ENCODE data around the gene UTP14A.

DNA sequence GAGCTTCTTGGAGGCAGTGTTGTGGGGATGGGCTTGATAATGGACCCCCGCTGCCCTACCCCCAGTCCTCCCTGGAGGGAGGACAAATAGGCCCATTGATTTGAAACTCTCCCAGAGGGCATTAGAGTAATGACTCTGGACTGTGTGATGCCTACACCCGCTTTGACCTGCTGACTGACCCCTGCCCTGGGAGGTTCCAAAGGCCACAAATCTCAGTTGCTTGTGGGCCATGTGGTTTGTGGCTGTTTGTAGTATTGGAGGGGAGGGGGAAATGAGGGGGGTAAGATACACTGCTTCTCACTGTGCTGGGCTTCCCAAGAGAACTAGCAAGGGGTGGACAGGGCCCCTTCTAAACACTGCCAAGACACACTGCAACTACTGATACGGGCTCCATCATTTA, 48.8 kb downstream of the UTP14A start:
- TF ChIP-seq, protein P1, sequence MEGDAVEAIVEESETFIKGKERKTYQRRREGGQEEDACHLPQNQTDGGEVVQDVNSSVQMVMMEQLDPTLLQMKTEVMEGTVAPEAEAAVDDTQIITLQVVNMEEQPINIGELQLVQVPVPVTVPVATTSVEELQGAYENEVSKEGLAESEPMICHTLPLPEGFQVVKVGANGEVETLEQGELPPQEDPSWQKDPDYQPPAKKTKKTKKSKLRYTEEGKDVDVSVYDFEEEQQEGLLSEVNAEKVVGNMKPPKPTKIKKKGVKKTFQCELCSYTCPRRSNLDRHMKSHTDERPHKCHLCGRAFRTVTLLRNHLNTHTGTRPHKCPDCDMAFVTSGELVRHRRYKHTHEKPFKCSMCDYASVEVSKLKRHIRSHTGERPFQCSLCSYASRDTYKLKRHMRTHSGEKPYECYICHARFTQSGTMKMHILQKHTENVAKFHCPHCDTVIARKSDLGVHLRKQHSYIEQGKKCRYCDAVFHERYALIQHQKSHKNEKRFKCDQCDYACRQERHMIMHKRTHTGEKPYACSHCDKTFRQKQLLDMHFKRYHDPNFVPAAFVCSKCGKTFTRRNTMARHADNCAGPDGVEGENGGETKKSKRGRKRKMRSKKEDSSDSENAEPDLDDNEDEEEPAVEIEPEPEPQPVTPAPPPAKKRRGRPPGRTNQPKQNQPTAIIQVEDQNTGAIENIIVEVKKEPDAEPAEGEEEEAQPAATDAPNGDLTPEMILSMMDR (IDR thresholded peaks at IDR 0.05; ENCODE audit: low read depth, low read length, missing input control): no peak
- TF ChIP-seq, protein P2, sequence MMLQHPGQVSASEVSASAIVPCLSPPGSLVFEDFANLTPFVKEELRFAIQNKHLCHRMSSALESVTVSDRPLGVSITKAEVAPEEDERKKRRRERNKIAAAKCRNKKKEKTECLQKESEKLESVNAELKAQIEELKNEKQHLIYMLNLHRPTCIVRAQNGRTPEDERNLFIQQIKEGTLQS (IDR thresholded peaks at IDR 0.05): no peak
- no peak for TF ChIP-seq SP1 (IDR thresholded peaks at IDR 0.05)
- TF ChIP-seq, protein P3, sequence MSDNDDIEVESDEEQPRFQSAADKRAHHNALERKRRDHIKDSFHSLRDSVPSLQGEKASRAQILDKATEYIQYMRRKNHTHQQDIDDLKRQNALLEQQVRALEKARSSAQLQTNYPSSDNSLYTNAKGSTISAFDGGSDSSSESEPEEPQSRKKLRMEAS (IDR thresholded peaks at IDR 0.05): no peak
